ENCODE data around the gene HLA-DRA. TPM values are rescaled to one million over a fixed set of nuclear protein-coding genes. Genes with fewer than 3 reads are reported as not detected.

The HLA-DRA gene
- polyA plus RNA-seq, 1 of the 3 experiments (the other 2 are of a cell fraction), result 0.10 TPM

DNA sequence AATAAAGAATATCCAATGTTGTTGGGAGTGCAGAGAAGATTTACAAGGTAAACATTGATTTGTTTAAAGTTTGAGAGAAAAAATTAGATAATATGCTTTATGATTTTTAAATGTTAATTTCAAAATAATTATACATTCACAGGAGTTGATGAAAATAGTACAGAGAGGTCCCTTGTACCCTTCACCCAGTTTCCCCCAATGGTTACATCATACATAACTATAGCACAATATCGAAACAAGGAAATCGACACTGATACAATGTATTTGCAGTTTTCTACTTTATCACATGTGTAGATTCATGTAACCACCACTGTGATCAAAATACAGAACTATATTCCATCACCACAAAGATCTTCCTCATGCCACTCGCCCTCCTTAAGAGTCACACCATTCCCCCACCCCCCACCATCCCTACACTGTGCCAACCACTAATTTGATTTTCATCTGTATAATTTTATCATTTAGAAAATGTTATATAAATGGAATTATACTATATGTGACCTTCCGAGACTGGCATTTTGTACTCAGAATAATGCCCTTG lies 11.7 kb upstream of the HLA-DRA start:
- no peak for DNase-seq
- no peak overlapping the region for H3K4me3 ChIP-seq (ENCODE audit: low read depth in 2 of 2, low read length in 1 of 2)
- no peak overlapping the region for H3K27ac ChIP-seq (ENCODE audit: low read depth in 2 of 2, low read length in 1 of 2)
- H3K9ac ChIP-seq, result no peak overlapping the region
- H2AFZ ChIP-seq (ENCODE audit: low read depth), result no peak overlapping the region
- 2% methylated on average over 4 of the region's 4 CpGs for WGBS (ENCODE audit: low lambda C conversion rate)
- H3K79me2 ChIP-seq (ENCODE audit: insufficient read depth), result no peaks in the 10 kb centered on the region
- H3K27me3 ChIP-seq (ENCODE audit: insufficient read depth), result no peaks in the 10 kb centered on the region
- H3K4me1 ChIP-seq (ENCODE audit: control insufficient read depth in 1 of 2, insufficient read depth in 2 of 2, low read depth in 1 of 2, low read length in 1 of 2), result no peaks in the 10 kb centered on the region
- no peaks in the 10 kb centered on the region for H4K20me1 ChIP-seq (ENCODE audit: insufficient read depth)
- H3K36me3 ChIP-seq (replicated peaks in 1 of 2; ENCODE audit: control insufficient read depth in 1 of 2, insufficient read depth in 2 of 2, low read length in 1 of 2), result no peaks in the 10 kb centered on the region
- CTCF ChIA-PET, result no interaction called here
- TF ChIP-seq EP300 (IDR thresholded peaks at IDR 0.05; ENCODE audit: borderline replicate concordance in 1 of 2, low read depth in 1 of 2, low read length in 1 of 2) (no peak), SIN3A (IDR thresholded peaks at IDR 0.05; ENCODE audit: borderline replicate concordance, low read depth, low read length) (no peak), FOXJ3 (CRISPR knock-in tag; IDR thresholded peaks at IDR 0.05) (no peak), RXRA (IDR thresholded peaks at IDR 0.05; ENCODE audit: borderline replicate concordance, low read depth) (no peak), CHD2 (IDR thresholded peaks at IDR 0.05; ENCODE audit: low read length, partially characterized antibody) (no peak), TAF1 (IDR thresholded peaks at IDR 0.05; ENCODE audit: borderline replicate concordance, low read depth, low read length) (no peak), RCOR1 (IDR thresholded peaks at IDR 0.05; ENCODE audit: low read length) (no peak), TEAD4 (IDR thresholded peaks at IDR 0.05; ENCODE audit: borderline replicate concordance, insufficient read depth) (no peak), YY1 (IDR thresholded peaks at IDR 0.05; ENCODE audit: low read depth) (no peak), JUND (IDR thresholded peaks at IDR 0.05) (no peak), TCF12 (IDR thresholded peaks at IDR 0.05) (no peak)
- TF ChIP-seq, protein P1, sequence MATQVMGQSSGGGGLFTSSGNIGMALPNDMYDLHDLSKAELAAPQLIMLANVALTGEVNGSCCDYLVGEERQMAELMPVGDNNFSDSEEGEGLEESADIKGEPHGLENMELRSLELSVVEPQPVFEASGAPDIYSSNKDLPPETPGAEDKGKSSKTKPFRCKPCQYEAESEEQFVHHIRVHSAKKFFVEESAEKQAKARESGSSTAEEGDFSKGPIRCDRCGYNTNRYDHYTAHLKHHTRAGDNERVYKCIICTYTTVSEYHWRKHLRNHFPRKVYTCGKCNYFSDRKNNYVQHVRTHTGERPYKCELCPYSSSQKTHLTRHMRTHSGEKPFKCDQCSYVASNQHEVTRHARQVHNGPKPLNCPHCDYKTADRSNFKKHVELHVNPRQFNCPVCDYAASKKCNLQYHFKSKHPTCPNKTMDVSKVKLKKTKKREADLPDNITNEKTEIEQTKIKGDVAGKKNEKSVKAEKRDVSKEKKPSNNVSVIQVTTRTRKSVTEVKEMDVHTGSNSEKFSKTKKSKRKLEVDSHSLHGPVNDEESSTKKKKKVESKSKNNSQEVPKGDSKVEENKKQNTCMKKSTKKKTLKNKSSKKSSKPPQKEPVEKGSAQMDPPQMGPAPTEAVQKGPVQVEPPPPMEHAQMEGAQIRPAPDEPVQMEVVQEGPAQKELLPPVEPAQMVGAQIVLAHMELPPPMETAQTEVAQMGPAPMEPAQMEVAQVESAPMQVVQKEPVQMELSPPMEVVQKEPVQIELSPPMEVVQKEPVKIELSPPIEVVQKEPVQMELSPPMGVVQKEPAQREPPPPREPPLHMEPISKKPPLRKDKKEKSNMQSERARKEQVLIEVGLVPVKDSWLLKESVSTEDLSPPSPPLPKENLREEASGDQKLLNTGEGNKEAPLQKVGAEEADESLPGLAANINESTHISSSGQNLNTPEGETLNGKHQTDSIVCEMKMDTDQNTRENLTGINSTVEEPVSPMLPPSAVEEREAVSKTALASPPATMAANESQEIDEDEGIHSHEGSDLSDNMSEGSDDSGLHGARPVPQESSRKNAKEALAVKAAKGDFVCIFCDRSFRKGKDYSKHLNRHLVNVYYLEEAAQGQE (IDR thresholded peaks at IDR 0.05; ENCODE audit: low read depth, low read length), result no peak
- TF ChIP-seq, protein P2, sequence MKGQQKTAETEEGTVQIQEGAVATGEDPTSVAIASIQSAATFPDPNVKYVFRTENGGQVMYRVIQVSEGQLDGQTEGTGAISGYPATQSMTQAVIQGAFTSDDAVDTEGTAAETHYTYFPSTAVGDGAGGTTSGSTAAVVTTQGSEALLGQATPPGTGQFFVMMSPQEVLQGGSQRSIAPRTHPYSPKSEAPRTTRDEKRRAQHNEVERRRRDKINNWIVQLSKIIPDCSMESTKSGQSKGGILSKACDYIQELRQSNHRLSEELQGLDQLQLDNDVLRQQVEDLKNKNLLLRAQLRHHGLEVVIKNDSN (IDR thresholded peaks at IDR 0.05; ENCODE audit: borderline replicate concordance, low read depth), result no peak
- TF ChIP-seq, protein P3, sequence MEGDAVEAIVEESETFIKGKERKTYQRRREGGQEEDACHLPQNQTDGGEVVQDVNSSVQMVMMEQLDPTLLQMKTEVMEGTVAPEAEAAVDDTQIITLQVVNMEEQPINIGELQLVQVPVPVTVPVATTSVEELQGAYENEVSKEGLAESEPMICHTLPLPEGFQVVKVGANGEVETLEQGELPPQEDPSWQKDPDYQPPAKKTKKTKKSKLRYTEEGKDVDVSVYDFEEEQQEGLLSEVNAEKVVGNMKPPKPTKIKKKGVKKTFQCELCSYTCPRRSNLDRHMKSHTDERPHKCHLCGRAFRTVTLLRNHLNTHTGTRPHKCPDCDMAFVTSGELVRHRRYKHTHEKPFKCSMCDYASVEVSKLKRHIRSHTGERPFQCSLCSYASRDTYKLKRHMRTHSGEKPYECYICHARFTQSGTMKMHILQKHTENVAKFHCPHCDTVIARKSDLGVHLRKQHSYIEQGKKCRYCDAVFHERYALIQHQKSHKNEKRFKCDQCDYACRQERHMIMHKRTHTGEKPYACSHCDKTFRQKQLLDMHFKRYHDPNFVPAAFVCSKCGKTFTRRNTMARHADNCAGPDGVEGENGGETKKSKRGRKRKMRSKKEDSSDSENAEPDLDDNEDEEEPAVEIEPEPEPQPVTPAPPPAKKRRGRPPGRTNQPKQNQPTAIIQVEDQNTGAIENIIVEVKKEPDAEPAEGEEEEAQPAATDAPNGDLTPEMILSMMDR (IDR thresholded peaks at IDR 0.05), result no peak
- TF ChIP-seq, protein P4, sequence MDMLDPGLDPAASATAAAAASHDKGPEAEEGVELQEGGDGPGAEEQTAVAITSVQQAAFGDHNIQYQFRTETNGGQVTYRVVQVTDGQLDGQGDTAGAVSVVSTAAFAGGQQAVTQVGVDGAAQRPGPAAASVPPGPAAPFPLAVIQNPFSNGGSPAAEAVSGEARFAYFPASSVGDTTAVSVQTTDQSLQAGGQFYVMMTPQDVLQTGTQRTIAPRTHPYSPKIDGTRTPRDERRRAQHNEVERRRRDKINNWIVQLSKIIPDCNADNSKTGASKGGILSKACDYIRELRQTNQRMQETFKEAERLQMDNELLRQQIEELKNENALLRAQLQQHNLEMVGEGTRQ (IDR thresholded peaks at IDR 0.05; ENCODE audit: borderline replicate concordance, low read depth, low read length), result no peak
- TF ChIP-seq, protein P5, sequence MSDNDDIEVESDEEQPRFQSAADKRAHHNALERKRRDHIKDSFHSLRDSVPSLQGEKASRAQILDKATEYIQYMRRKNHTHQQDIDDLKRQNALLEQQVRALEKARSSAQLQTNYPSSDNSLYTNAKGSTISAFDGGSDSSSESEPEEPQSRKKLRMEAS (IDR thresholded peaks at IDR 0.05; ENCODE audit: low read depth), result no peak
- TF ChIP-seq, protein P6, sequence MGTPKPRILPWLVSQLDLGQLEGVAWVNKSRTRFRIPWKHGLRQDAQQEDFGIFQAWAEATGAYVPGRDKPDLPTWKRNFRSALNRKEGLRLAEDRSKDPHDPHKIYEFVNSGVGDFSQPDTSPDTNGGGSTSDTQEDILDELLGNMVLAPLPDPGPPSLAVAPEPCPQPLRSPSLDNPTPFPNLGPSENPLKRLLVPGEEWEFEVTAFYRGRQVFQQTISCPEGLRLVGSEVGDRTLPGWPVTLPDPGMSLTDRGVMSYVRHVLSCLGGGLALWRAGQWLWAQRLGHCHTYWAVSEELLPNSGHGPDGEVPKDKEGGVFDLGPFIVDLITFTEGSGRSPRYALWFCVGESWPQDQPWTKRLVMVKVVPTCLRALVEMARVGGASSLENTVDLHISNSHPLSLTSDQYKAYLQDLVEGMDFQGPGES (IDR thresholded peaks at IDR 0.05; ENCODE audit: low read depth, low read length), result no peak
- POLR2A ChIA-PET, result no interaction called here
- no peaks in the 10 kb centered on the region for H3F3A ChIP-seq (replicated peaks; ENCODE audit: insufficient read depth)
- no peaks in the 10 kb centered on the region for H3K9me3 ChIP-seq
- H3K9me2 ChIP-seq, result no peaks in the 10 kb centered on the region; the same call in 1 of the 2 replicates
- H3K4me2 ChIP-seq, result no peak overlapping the region

Data from SK-N-SH (cell line).